HG03565 (cell line): ENCODE data around the gene ADAMTS12.
"Not testable (repeated sequence)": the region's sequence is repeated elsewhere in the genome, so short reads cannot be mapped to it uniquely, and the experiment has no call there.

Experiments used
- ATAC-seq: cut with Tn5 transposase; IDR thresholded peaks from one replicate; pipeline ENCODE4 v1.9.1; 2021; ENCODE audit warnings: mild to moderate bottlenecking, moderate library complexity; ENCODE audit not compliant: unreplicated experiment

The ADAMTS12 gene

DNA sequence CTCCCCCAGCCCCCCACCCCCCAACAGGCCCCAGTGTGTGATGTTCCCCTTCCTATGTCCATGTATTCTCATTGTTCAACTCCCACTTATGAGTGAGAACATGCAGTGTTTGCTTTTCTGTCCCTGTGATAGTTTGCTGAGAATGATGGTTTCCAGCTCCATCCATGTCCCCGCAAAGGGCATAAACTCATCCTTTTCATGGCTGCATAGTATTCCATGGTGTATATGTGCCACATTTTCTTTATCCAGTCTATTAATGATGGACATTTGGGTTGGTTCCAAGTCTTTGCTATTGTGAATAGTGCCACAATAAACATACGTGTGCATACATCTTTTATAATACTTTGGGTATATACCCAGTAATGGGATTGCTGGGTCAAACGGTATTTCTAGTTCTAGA lies 23.1 kb upstream of the ADAMTS12 start:
- not testable (repeated sequence) for ATAC-seq

DNA sequence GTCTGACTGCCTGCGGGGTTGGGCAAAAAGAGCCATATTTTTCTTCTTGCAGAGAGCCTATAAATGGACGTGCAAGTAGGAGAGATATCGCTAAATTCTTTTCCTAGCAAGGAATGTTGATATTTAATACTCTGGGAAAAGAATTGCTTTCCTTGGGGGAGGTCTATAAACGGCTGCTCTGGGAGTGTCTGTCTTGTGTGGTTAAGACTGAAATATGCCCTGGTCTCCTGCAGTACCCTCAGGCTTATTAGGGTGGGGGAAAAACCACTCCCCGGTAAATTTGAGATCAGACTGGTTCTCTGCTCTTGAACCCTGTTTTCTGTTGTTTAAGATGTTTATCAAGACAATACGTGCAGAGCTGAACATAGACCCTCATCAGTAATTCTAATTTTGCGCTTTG lies 14.5 kb upstream of the ADAMTS12 start:
- not testable (repeated sequence) for ATAC-seq

DNA sequence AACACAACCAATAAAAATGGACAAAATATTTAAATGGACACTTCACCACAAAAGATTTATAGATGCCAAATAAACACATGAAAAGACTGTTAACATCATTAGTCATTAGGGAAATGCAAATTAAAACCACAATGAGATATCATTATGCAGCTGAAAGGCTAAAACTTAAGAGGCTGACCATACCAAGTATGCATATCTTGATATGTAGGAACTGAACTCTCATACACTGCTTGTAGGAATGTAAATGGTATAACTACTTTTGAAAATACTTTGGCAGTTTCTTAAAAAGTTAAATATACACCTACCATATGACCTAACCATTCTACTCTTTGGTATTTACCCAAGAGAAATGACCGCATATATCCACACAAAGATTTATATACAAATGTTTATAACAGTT lies 13.6 kb upstream of the ADAMTS12 start:
- no peak for ATAC-seq

DNA sequence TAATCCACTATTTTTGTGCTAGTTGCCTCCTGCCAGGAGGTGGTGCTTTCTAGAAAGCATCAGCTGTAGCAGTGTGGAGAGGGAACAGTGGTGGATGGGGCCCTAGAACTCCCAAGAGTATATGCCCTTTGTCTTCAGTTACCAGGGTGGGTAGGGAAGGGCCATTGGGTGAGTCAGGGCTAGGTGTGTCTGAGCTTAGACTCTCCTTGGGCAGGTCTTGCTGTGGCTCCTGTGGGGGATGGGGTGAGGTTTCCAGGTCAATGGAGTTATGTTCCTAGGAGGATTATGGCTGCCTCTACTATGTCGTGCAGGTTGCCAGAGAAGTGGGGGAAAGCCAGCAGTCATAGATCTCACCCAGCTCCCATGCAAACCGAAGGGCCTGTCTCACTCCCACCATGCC lies 11.3 kb upstream of the ADAMTS12 start:
- ATAC-seq = no peak

DNA sequence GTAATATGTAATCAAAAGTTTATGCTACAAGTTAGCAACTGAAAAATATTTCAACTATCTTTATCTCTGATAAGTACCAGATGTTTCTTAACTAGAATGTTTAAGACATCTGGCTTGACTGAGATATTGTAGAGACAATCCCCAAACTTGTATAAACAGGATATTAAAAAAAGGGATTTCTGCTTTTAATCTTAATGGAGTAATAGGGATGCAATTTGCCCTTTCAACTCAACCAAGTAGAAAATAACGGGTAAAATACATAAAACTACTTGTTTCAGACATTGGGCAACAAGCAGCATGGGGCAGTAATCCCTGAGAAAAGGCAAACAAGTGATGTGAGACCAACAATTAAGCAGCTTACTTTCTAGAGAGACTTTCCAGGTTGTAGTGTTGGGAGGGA lies 9.4 kb upstream of the ADAMTS12 start:
- ATAC-seq = no peak

DNA sequence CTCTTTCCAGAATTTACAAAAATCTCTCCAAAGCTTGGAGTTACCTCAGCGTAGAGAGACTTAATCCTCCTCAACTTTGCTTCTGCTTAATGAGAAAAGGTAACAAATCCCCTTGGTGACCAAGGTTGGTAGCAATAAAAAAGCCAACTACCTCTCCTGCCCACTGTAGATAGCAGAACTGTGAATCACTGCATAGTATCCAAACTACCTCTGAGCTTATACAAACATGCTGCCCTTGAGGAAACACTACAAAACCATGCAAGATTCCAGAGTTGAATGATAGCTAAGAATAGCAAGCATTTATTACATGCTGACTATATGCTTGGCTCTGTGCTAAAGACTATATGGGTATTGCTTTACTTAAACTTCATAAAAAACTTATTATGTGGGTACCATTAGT lies 2.8 kb upstream of the ADAMTS12 start:
- ATAC-seq = no peak

DNA sequence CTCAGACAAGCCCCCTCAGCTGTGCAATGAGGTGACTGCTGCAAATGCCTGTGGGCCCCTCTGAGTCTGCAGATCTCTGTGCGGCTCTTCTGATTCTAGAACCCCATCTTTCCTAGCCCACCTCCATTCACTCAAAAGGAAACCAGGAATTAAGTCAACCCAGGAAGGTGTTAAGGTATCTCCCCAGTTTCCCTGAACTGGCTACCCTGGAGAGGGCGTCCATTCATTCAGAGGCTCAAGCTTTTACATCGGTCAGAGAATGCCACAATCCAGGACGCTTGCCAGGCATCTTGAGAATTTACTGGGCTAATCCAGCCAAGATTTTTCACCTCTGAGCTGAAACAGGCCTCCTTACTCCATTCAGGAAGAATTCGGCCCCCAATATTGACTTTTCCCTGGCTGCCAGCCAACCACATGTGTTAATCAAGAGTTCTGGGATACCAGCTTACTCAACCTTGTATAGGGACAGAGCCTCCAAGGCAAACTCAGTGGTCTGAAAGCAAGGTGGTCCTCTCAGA lies 889 bp upstream of the ADAMTS12 start:
- no peak for ATAC-seq

DNA sequence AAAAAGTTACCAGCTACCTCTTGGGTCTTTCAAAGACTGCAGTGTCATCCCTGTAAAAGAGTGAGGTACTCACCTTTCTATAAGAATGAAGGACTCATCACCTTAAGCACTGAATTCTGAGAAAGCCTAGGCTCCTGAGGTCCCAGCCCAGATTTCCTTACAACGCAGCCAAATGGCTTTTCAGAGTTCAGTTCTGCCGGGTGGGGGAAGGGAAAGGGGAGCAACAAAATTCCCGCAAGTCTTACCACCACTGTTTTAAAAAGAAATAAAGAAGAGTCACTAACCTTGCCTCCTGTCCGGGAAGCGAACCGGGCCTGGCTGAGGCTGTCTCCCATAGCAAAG lies 373 bp downstream of the ADAMTS12 start:
- ATAC-seq = no peak

DNA sequence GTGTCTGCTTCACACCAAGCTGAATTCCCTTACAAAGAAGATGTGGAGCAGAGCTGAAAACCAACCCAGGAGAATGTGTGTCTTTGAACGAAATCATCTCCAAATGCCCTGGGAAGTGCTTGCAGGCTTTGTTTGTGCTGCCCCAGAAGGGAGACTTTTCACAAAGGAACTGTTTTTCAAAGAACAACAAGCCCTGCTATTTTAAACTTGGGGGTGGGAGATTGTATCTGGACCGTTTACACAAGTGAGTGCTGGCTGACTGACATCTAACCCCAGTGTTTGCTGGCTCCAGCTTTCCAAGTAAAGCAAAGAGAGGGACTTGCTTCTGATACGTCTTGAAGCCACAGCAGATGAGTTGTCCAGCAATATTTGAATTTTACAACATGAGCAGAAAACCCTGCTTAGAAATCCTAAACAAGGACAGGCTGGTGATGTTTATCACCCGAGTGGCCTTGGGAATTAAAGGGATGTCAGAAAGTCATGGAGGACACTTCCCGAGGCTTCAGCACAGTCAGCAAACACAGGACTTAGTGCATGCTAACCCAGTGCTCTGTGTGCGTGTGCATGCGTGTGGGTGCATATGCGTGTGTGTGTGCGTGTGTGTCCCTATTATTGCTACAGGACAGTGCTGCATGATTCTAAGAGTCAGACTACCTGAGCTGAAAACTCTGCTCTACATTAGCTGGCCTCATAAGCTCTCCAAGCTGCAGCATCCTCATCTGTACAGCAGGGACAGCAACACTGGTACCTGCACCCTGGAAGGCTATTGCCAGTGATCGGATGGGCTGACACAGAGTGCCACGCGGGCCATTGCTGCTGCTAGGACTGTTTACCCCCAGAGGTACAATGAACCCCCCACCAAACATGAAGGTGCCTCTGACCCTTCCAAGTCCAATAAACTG lies 1.4 kb downstream of the ADAMTS12 start:
- ATAC-seq = no peak

DNA sequence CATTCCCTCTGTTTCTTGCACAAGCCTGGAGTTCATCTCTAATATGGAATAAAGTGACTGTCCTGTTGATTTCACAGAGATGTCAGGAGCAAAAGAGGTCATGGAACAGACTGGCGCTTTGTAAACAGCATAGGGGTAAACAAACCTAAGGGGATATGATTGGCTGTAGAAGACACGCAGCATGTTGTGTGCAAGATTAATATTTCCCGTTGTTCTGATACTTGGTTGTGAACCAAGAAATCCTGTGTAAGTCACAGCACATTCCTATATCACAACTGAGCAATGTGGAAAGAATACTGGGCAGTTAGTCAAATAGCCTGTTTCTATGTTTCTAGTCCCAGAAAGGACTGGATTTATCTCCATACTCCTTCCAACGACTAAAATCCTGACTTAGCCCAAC lies 3.2 kb downstream of the ADAMTS12 start:
- ATAC-seq = no peak

DNA sequence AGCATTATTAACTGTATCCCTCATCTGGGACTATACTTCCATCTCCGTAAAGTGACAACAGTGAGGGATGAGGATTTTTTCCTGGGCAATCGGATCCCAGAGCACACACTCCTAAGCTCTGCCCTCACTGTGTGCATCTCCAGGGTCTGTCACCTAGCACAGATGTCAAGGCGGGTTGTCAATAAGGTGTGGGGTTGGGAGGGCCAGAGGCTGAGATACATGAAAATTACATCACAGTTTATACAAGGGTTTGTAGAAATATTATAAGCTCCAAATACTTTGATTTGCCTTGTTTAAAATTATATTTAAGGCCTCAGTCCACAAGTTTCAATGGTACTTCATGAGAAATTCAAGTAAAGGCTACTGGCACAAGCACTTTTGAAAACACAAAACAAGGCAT lies 4.5 kb downstream of the ADAMTS12 start:
- no peak for ATAC-seq

DNA sequence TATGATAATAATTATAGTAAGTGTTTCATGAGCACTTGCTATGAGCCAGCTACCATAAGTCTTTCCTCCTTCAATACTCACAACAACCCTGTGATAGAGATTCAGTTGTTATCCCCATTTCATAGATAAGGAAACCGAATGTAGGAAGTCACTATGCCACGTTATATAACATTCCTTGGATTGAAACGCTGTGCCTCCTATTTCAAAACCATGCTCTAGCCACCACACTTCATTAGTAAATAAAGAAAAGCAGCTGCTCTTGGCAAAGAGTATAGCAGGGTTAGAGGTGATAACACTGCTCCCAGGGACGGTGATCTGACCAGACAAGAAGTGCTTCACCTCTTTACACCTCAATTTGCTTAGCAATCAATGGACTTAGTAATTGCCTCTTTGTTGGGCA lies 5.5 kb downstream of the ADAMTS12 start:
- no peak for ATAC-seq

DNA sequence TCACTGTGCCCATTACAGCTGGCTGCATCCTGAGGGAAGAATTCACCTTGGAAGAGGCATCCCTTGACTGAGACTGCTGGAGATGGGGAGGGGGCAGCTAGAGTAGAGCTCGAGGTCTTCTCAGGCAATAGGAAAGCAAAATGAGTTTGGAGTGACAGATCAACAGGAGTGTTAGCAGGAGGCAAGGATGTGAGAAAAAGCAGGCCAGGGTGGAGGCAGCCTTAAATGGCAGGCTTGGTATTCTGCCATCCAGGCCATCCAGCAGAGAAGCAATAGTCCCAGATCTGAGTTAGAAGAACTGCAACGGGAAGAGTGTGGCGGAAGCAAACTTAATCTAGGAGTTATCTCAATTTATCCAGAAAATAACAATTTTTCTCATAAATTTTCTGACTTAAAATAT lies 6.1 kb downstream of the ADAMTS12 start:
- no peak for ATAC-seq

DNA sequence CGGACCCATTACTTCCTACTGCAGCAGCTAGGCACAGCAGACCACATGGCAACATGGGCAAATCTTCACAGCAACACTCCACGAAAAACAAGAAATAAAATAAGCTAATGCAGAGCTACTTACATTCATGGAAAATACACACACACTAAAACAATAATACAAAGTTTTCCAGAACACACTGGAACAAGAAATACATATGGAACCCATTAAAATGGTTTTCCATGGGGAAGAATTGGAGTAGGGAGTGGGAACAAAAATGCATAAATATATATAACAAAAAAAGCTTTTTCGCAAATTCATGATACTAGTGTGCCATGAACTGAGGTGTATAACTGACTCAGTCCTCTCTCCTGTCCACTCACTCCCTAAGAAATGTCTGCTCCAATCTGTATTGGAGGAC lies 8.3 kb downstream of the ADAMTS12 start:
- no peak for ATAC-seq

DNA sequence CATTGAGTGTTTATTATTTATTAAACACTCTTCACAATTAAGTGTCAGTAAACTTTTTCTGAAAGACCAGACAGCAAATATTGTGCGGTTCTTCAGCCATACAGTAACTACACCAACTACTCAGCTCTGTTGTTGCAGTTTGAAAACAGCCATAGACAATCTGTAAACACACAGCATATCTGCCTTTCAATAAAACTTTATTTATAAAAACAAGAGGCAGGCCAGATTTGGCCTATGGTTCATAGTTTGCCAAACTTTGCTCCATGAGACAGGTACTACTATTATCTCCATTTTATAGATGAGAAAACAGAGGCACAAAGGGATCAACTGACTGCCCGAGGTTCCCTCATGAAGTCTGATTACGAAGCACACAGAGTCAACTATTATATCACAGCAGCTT lies 11.5 kb downstream of the ADAMTS12 start:
- ATAC-seq = no peak

DNA sequence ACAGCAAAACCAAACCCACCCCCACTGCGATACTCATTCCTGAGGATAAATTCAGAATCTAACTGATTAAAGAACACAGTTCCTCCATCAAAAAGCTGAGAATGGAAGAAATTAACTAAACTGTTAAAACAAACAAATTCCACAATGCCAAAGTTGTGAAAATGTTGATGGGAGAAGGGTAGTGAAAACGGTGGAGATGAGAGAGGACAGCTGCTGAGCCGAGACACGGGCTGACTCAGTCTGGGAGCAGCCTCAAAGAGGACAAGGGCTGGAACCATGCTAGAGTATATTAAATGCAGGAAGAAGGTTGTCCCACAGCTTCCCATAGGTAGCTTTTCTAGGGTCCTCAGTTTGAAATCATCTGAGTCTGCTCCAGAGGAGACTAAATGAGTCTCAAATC lies 14.3 kb downstream of the ADAMTS12 start:
- ATAC-seq = no peak

DNA sequence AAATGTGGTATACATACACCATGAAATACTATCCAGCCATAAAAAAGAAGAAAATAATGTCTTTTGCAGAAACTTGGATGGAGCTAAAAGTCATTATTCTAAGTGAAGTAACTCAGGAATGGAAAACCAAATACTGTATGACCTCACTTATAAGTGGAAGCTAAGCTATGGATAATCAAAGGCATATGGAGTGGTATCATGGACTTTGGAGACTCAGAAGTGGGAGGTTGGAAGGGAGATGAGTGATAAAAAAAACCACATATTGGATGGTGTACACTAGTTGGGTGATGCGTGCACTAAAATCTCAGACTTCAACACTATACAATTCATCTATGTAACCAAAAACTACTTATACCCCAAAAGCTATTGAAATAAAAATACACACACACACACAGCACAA lies 24.5 kb downstream of the ADAMTS12 start:
- no peak for ATAC-seq

DNA sequence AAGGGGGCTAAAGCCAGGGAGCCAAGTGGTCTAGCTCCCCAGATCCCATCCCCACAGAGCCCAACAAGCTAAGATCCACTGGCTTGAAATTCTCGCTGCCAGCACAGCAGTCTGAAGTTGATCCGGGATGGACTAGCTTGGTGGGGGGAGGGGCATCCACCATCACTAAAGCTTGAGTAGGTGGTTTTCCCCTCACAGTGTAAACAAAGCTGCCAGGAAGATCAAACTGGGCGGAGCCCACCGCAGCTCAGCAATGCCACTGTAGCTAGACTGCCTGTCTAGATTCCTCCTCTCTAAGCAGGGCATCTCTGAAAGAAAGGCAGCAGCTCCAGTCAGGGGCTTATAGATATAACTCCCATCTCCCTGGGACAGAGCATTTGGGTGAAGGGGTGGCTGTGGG lies 32.6 kb downstream of the ADAMTS12 start:
- ATAC-seq = not testable (repeated sequence)

DNA sequence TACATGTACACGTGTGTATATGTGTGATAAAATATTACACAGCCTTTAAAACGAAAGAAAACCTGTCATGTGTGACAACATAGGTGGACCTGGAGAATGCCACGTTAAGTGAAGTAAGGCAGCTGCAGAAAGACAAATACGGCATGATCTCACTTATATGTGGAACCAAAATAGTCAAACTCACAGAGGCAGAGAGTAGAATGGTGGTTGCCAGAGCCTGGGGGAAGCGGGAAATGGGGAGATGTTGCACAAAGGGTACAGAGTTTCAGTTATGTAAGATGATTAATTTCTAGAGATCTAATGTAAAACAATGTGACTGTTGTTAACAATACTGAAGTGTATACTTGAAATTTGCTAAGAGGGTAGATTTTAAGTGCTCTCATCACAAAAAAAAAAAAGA lies 34.8 kb downstream of the ADAMTS12 start:
- ATAC-seq = peak; percentile 82

DNA sequence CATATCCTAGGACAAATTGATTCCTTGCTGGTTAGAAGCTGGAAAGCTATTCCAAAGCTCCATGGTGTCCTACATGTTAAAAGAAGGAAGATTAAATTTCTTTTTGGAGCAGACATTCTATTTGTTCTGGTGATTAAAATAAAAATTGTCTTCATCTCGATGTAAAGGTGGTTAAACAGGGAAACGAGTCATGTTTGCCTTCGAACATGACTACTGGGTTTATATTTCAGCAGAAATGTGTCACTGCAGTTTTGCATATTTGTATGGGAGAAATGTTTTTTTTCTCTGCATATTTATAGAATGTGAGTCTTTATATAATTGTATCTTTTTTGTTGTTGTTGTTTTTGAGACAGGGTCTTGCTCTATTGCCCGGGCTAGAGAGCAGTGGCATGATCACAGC lies 36.4 kb downstream of the ADAMTS12 start:
- ATAC-seq = no peak

DNA sequence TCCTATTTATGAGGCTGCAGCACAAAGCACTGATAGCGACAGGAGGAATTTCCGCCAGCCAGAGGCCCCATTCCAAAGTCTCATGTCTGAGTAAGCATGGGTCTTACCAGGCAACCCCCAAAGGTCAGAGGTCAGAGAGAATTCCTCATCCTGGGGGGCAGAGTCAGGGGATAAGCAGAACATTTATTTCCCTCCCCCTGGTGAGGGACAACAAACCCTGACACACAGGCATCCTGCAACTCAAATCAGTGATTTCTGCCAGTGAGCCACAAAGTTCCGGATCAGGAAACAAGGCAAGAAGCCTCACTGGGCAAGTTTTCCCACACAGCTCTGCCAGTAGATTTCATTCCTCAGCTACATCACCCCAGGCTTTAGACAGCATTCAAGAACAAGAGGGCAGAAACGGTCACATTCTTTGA lies 37.0 kb downstream of the ADAMTS12 start:
- ATAC-seq = no peak

DNA sequence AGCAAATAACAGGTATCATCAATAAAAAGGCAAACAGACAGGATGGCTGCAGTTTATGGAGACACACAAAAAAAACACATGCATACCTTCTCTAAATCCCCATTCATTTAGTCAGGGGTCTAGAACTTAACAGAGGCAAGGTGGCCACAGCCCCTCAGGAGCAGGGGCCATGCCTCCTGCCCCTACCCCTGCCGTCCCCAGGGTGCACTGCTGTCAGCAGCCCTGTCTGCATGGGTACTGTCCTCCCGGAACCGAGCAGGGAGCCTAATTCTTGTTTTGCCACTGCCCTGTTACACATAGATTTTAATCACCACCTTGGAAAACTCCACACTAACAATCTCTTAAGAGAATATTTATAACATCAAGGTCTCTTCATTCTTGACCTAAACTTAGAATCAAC lies 39.0 kb downstream of the ADAMTS12 start:
- ATAC-seq = no peak

DNA sequence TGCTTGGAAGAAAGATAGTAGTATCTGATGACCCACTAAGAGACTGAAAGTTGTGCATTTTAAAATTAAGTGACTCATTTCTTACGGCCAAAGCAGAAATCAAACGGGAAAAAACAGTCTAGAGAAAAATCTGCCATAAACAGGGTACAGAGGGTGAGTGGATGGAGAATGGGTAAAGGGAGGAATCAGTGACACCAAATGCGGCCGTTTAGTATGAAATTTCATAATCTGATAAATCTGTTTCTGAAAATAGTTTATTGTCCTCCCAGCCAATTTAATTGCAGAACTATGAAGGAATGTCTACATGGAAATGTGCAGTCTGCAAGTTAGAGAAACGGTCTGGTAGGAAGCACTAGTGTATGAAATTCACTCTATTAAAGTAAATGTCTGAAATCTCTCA lies 39.5 kb downstream of the ADAMTS12 start:
- ATAC-seq = no peak
